HepG2 (cell line): ENCODE data around the gene GAL3ST2.

Experiments
- CHD2 ChIP-seq: IDR thresholded peaks from 2 replicates; pipeline ENCODE4 v1.6.1; 2011; ENCODE audit warnings: low read depth, low read length, improper control_type of control experiment
- CREM ChIP-seq, 2 experiments: sonication (generic) in 1 of 2; formaldehyde crosslinking in 1 of 2; IDR thresholded peaks; 2 replicates each; pipeline versions ENCODE4 v1.4.0 to v1.6.1; 2016 to 2020; ENCODE audit warnings: antibody characterized with exemption in 1 of 2, mild to moderate bottlenecking in 1 of 2, missing genetic modification reagents in 1 of 2
- CTCF ChIP-seq: sonication (generic); formaldehyde crosslinking; IDR thresholded peaks from 2 replicates; pipeline ENCODE4 v1.5.0; 2020; ENCODE audit warnings: mild to moderate bottlenecking, missing genetic modification reagents, moderate library complexity
- ESRRA ChIP-seq: sonication (generic); formaldehyde crosslinking; IDR thresholded peaks from 2 replicates; pipeline ENCODE4 v1.5.1; 2020; ENCODE audit warnings: mild to moderate bottlenecking, low read depth, missing genetic modification reagents
- NR0B2 ChIP-seq: sonication (generic); formaldehyde crosslinking; IDR thresholded peaks from 2 replicates; pipeline ENCODE4 v1.4.0; 2020; ENCODE audit warnings: mild to moderate bottlenecking, missing genetic modification reagents
- NR1H2 ChIP-seq: sonication (generic); formaldehyde crosslinking; IDR thresholded peaks from 2 replicates; pipeline ENCODE4 v1.8.1; 2022; ENCODE audit warnings: low read depth, missing genetic modification reagents, borderline replicate concordance
- PHB2 ChIP-seq: fragments of 450-650 bp; IDR thresholded peaks from 2 replicates; pipeline ENCODE4 v1.6.1; 2018; ENCODE audit not compliant: partially characterized antibody
- POLR2A ChIP-seq, 2 experiments: IDR thresholded peaks; 2 replicates each; pipeline ENCODE4 v1.6.1; 2011; ENCODE audit warnings: low read depth in 2 of 2, low read length in 2 of 2, mild to moderate bottlenecking in 1 of 2, moderate library complexity in 1 of 2; ENCODE audit not compliant: insufficient read depth in 1 of 2
- SIN3A ChIP-seq: IDR thresholded peaks from 2 replicates; pipeline ENCODE4 v1.6.1; 2011; ENCODE audit warnings: low read depth, mild to moderate bottlenecking, control low read depth, low read length, borderline replicate concordance
- SP5 ChIP-seq: IDR thresholded peaks from 2 replicates; pipeline ENCODE4 v1.6.1; 2016; ENCODE audit warnings: low read depth, borderline replicate concordance

GRCh38 chr2:241751152-241751551 is 25.5 kb upstream of the GAL3ST2 start:
- no peak for TF ChIP-seq CREM (IDR thresholded peaks at IDR 0.05)
- no peak for TF ChIP-seq CREM (CRISPR knock-in tag; IDR thresholded peaks at IDR 0.05)
- no peak for TF ChIP-seq ESRRA (CRISPR knock-in tag)
- no peak for TF ChIP-seq SP5 (CRISPR knock-in tag)
- TF ChIP-seq NR1H2 (CRISPR knock-in tag) = no peak
- TF ChIP-seq CTCF (CRISPR knock-in tag) = no peak
- TF ChIP-seq CHD2 = no peak
- TF ChIP-seq PHB2 = no peak
- TF ChIP-seq SIN3A = no peak
- no peak for TF ChIP-seq POLR2A (IDR thresholded peaks at IDR 0.05; ENCODE audit: insufficient read depth in 1 of 2, low read depth in 2 of 2, low read length in 2 of 2)
- TF ChIP-seq NR0B2 = no peak
